Measurements from ENCODE around the gene PRPF4.

GRCh38 chr9:113289091-113289490, 13.6 kb downstream of the PRPF4 start:
- no peak for TF ChIP-seq POLR2A (IDR thresholded peaks at IDR 0.05; ENCODE audit: low read length)
- TF ChIP-seq CEBPB (IDR thresholded peaks at IDR 0.05) = no peak
- TF ChIP-seq, protein P1, sequence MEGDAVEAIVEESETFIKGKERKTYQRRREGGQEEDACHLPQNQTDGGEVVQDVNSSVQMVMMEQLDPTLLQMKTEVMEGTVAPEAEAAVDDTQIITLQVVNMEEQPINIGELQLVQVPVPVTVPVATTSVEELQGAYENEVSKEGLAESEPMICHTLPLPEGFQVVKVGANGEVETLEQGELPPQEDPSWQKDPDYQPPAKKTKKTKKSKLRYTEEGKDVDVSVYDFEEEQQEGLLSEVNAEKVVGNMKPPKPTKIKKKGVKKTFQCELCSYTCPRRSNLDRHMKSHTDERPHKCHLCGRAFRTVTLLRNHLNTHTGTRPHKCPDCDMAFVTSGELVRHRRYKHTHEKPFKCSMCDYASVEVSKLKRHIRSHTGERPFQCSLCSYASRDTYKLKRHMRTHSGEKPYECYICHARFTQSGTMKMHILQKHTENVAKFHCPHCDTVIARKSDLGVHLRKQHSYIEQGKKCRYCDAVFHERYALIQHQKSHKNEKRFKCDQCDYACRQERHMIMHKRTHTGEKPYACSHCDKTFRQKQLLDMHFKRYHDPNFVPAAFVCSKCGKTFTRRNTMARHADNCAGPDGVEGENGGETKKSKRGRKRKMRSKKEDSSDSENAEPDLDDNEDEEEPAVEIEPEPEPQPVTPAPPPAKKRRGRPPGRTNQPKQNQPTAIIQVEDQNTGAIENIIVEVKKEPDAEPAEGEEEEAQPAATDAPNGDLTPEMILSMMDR (IDR thresholded peaks at IDR 0.05) = no peak
- no peak for TF ChIP-seq KDM5A (IDR thresholded peaks at IDR 0.05)
- TF ChIP-seq, protein P2, sequence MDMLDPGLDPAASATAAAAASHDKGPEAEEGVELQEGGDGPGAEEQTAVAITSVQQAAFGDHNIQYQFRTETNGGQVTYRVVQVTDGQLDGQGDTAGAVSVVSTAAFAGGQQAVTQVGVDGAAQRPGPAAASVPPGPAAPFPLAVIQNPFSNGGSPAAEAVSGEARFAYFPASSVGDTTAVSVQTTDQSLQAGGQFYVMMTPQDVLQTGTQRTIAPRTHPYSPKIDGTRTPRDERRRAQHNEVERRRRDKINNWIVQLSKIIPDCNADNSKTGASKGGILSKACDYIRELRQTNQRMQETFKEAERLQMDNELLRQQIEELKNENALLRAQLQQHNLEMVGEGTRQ (IDR thresholded peaks at IDR 0.05) = no peak
